Stimulated activated naive CD8-positive, alpha-beta T cell treated with anti-CD3 and anti-CD28 coated beads, Interleukin-15, Interleukin-2, amounts not matched to agents 100 U/mL and 50 U/mL, for 24 hours (primary cell): ENCODE measurements around the gene HNRNPLL.
A peak's percentile ranks its signal among the peaks of the same experiment; 100 is the strongest.
"Not testable (repeated sequence)": the region's sequence is repeated elsewhere in the genome, so short reads cannot be mapped to it uniquely, and the experiment has no call there.

Source experiments
- ATAC-seq: fragments of 150-1000 bp; cut with Tn5 transposase; one replicate; pipeline ENCODE4 v1.10.0; 2021
- DNase-seq: peaks from one replicate; pipeline ENCODE4 v3.0.0; 2021

Gene HNRNPLL

GRCh38 chr2:38602732-38603401 lies at the start of gene HNRNPLL:
Gene HNRNPLL (minus strand): TSS chr2:38602928. CDS start chr2:38602626, 302 bp downstream.
- peak; percentile 89 for ATAC-seq
- peak; percentile 98 for DNase-seq

DNA sequence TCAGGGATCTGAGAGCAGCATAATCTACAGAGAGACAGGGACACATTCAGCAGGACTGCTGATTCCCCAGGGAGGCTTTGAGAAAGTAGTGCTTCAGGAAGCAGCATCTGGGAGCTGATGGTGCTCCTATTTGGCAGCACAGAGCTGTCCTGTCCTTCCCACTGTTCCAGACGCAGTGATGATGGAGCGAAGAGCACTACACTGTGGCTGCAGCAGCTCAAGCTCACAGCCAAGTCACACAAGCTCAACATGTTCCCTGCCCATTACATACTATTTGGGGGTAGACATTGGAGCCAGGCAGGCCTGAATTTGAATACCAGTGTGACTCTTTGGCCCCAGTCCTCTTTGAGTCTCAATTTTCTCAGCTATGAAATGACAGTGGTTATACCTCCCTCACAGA lies 48.0 kb upstream of the HNRNPLL start:
- no peak for ATAC-seq
- no peak for DNase-seq

DNA sequence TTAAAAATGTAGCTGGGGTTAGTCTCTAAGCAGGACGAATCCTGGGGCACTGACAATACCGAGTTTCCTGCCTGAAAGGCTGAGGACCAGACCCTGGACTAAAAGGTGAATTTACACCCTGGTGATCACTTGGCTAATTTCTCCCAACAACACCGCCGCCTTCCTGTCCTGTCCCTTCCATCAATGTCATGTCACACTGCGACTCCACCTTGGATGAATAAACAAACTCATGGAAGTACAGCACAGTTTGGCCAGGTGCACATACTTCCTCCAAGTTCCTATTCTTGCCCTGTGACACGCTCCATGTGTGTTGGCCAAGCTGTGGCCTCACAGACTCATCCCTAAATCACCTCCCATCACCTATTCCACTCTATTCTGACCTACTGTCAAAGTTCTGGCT lies 47.3 kb upstream of the HNRNPLL start:
- ATAC-seq, result no peak

GRCh38 chr2:38649176-38649728 lies 46.5 kb upstream of the HNRNPLL start:
- no peak for ATAC-seq
- DNase-seq, result no peak

More for the DNA sequence above, 47.3 kb upstream of the HNRNPLL start:
- DNase-seq, result no peak

- ATAC-seq (no peak), DNase-seq (no peak)
These were observed 45.5 kb upstream of the HNRNPLL start for GRCh38 chr2:38648107-38648761.

DNA sequence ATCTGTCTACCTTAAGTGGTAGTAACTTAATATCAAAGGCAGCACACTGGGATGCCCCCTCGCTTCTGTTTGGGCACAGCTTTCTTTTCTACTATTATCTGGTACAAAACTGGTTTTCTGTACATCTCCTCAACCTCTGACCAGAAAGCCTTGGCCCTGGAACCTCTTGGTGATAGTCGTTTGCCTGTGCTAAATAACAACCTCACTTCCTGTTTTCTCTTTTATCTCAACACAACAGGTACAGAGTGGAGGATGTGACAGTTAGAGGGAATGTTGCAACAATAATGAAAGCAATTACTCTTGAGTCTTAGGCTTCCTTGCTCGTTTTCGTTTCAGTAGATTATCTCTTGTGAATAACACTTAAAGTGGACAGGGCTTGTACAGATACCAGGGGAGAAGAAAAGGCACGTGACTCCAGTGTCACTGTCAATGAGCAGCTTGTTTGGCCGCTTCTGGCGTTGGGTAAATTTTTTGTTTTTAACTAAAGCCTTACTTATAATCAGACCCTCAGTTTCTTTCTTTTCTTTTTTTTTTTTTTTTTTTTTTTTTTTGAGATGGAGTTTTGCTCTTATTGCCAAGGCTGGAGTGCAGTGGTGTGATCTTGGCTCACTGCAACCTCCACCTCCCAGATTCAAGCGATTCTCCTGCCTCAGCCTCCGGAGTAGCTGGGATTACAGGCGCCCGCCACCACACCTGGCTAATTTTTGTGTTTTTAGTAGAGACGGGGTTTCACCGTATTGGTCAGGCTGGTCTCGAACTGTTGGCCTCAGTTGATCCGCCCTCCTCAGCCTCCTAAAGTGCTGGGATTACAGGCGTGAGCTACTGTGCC lies 41.2 kb upstream of the HNRNPLL start:
- ATAC-seq, DNase-seq: not testable (repeated sequence)

DNA sequence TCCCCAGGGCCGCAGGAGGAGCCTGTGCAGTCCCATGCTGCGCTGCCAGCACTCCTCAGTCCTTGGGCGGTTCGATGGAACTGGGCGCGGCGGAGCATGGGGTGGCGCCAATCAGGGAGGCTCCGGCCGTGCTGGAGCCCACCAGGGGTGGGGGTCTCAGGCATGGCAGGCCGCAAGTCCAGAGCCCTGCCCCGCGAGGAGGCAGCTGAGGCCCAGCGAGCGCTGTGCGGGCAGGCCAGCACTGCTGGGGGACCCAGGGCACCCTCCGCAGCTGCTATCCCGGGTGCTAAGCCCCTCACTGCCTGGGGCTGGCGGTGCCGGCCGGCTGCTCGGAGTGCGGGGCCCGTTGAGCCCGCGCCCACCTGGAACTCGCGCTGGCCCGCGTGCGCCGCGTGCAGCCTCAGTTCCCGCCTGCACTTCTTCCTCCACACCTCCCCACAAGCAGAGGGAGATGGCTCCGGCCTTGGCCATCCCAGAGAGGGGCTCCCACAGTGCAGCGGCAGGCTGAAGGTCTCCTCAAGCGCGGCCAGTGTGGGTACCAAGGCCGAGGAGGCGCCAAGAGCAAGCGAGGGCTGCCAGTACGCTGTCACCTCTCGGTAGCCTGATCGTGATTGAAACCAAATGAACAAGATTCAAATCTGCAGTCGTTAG lies 40.4 kb upstream of the HNRNPLL start:
- DNase-seq (no peak), ATAC-seq (no peak)

DNA sequence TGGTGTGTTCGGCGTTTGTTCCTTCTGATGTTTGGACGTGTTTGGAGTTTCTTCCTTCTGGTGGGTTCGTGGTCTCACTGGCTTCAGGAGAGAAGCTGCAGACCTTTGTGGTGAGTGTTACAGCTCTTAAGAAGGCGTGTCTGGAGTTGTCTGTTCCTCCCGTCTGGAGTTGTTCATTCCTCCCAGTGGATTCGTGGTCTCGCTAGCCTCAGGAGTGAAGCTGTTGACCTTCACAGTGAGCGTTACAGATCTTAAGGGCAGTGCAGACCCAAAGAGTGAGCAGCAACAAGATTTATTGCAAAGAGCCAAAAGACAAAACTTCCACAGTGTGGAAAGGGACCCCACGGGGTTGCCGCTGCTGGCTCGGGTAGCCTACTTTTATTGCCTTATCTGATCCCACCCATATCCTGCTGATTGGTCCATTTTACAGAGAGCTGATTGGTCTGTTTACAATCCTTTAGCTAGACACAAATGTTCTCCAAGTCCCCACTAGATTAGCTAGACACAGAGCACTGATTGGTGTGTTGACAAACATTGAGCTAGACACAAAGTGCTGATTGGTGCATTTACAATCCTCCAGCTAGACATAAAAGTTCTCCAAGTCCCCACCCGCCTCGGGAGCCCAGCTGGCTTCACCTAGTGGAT lies 39.8 kb upstream of the HNRNPLL start:
- ATAC-seq, DNase-seq: not testable (repeated sequence)

DNA sequence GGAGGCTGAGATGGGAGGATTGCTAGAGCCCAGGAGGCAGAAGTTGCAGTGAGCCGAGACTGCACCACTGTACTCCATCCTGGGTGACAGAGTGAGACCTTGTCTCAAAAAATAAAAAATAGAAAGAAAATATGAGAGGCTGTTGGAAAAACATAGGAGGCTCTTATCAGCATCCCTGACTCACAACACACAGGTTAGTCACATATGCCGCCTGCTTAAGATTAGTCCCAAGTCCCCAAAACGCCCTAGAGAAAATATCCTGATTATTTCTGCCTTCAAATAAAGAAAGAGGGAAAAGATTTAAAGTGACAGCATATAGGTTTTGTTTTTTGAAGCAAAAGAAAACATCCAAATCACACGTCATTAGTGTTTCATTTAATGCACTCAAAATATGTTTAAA lies 33.3 kb upstream of the HNRNPLL start:
- ATAC-seq (no peak), DNase-seq (no peak)

DNA sequence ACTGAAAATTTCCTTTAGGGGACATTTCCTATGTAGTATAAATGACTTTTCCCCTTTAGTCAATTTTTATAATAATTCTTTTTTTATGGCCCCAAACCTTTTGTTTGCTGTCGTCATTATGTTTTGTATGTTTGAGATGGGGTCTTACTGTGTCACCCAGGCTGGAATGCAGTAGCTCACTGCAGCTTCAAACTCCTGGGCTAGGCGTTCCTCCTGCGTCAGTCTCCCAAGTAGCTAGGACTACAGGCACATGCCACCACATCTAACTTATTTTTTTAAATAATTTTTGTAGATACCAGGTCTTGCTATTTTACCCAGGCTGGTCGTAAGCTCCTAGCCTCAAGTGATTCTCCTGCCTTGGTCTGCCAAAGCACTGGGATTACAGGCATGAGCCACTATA lies 32.4 kb upstream of the HNRNPLL start:
- ATAC-seq, result no peak
- no peak for DNase-seq

DNA sequence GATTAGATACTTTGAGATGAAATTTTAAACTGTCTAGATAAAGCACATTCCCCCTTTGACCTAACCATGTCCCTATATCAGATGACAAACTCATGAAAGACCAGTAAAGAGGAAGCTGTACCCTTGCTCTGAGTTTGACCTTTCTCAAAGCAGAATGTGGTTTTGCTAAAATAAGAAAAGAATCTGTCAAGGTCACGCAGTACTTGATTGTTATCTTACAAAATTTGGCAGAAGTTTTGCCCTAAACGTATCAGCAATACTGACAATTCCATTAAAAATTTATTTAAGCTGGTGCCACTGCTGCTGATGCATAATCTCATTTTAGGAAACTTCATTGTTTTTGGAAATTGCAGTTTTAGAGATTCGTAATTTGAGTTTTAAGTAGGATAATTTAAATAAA lies 32.0 kb upstream of the HNRNPLL start:
- ATAC-seq (peak; percentile 86), DNase-seq (no peak)

DNA sequence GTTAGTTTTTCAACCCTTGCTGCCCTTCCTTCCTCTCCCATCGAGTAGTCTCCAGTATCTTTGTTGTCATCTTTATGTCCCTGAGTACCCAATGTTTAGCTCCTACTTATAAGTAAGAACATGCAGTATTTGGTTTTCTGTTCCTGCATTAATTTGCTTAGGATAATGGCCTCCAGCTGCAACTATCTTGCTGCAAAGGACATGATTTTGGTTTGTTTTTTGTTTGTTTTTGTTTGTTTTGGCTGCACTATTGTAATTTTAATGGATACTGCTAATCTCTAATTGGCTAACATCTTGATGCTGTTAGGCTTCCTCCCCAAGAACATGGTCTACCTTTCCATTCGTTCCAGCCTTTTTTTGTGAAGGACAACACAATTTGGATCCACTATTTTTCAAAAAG lies 31.2 kb upstream of the HNRNPLL start:
- no peak for DNase-seq
- ATAC-seq, result no peak

- ATAC-seq, result no peak
- no peak for DNase-seq
These were observed 30.3 kb upstream of the HNRNPLL start for GRCh38 chr2:38632980-38633379.

GRCh38 chr2:38631976-38632375 lies 29.2 kb upstream of the HNRNPLL start:
- DNase-seq (no peak), ATAC-seq (no peak)

DNA sequence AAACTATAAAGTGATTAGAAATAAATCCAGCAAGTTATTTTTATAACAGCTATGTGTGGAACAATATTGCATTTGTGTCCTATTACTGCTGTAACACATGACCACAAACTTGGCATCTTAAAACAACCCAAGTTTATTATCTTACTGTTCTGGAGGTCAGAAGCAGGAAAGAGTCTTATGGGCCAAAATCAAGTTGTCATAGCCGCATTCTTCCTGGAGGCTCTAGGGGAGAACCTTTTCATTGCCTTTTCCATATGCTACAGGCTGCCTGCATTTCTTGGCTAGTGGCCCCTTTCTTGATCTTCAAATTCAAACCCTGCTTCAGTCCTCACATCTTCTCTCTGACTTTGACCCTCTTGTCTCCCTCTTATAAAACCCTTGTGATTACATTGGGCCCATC lies 27.0 kb upstream of the HNRNPLL start:
- ATAC-seq (no peak), DNase-seq (no peak)

DNA sequence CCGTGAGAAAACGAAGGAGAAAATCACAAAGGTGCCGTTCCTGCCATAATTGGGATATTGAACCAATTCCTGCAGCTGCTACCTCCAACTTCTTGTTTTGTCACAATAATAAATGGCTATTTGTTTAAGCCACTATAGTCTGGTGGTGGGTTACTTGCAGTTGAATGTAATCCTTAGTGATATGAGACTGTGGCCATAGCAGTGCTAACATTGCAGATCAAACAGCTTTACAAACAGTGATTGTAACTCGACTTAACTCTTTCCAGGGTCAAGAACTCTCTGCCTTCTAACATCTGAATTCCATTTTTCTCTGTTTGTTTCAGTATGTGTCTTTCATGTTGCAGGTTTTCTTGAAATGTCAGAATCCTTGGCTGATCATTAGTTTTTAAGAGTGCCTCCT lies 24.7 kb upstream of the HNRNPLL start:
- no peak for ATAC-seq

DNA sequence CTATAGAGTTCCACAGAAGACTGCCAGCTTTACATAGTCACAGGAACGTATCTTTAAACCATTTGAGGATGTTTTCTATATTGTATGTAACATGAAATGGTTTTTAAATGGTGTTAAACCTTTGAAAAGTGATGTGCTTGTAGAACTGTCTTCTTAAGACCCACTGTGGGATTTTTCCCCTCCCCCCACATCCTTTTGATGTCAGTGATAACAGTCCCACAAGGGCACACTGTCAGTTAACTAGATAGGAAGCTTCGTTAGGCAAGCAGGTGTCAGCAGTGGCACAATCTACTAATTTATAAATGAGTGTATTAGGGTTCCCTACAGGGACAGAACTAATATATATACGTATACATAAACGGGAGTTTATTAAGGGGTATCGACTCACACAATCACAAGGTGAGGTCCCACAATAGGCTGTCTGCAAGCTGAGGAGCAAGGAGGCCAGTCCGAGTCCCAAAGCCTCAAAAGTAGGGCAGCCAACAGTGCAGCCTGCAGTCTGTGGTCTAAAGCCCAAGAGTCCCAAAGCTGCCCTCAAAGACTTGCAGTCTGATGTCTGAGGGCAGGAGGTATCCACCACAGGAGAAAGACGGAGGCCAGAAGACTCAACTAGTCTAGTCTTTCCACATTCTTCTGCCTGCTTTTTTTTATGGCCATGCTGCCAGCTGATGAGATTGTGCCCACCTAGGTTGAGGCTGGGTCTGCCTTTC lies 23.8 kb upstream of the HNRNPLL start:
- ATAC-seq, result no peak
- DNase-seq, result no peak

More for the DNA sequence above, 24.7 kb upstream of the HNRNPLL start:
- DNase-seq, result no peak

GRCh38 chr2:38622210-38622609 lies 19.5 kb upstream of the HNRNPLL start:
- ATAC-seq (no peak), DNase-seq (no peak)

DNA sequence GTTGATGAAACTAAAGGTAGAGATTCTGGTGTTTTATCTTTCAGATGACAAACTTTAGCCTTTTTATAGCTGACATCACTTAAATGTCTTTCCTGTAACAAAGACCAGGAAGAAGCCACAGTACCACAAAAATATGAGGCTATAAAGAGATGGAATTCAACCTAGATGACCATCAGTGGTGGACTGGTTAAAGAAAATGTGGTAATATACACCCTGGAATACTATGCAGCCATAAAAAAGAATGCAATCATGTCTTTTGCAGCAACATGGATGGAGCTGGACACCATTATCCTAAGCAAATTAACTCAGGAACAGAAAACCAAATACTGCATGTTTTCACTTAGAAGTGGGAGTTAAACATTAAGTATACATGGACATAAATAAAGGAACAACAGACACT lies 18.3 kb upstream of the HNRNPLL start:
- no peak for ATAC-seq

GRCh38 chr2:38620282-38620977 lies 17.7 kb upstream of the HNRNPLL start:
- ATAC-seq, result no peak

More for the DNA sequence above, 18.3 kb upstream of the HNRNPLL start:
- DNase-seq, result no peak

More at GRCh38 chr2:38620282-38620977, 17.7 kb upstream of the HNRNPLL start:
- no peak for DNase-seq
